Measurements from ENCODE around the gene SLC6A6. TPM values are rescaled to one million over a fixed set of nuclear protein-coding genes. Genes with fewer than 3 reads are reported as not detected.
"Not testable (repeated sequence)": the region's sequence is repeated elsewhere in the genome, so short reads cannot be mapped to it uniquely, and the experiment has no call there.

SLC6A6 gene
- total RNA-seq, 3 donors from 2014 or later, result 22.1 to 52.4 (median 27.5) TPM

- H3K4me3 ChIP-seq, result no peak overlapping the region
- TF ChIP-seq POLR2AphosphoS5 (IDR thresholded peaks at IDR 0.05) (no peak), CTCF (IDR thresholded peaks at IDR 0.05) (no peak), POLR2A (IDR thresholded peaks at IDR 0.05) (no peak)
- H3K4me1 ChIP-seq, result no peaks in the 10 kb centered on the region
- H3K27ac ChIP-seq, result no peak overlapping the region
- no peaks in the 10 kb centered on the region for H3K27me3 ChIP-seq
- no peaks in the 10 kb centered on the region for H3K36me3 ChIP-seq
- DNase-seq (ENCODE audit: low spot score in 2 of 2), result peak in 1 of 2 donors; percentile 39
- intact Hi-C loops (cut with DNase I; ENCODE audit: low total_unique reads), result no loop called here
- H3K9me3 ChIP-seq, result no peaks in the 10 kb centered on the region
Measured at GRCh38 chr3:14512942-14513327, 110.5 kb downstream of the SLC6A6 start.

GRCh38 chr3:14513566-14514322 lies 111.3 kb downstream of the SLC6A6 start:
- peak in 1 of 2 donors; percentile 48 for DNase-seq (ENCODE audit: low spot score in 2 of 2)
- intact Hi-C loops (cut with DNase I; ENCODE audit: low total_unique reads), result no loop called here
- Histone ChIP-seq H3K27me3 (no peaks in the 10 kb centered on the region), H3K36me3 (no peaks in the 10 kb centered on the region), H3K4me3 (no peak overlapping the region), H3K4me1 (no peaks in the 10 kb centered on the region), H3K9me3 (no peaks in the 10 kb centered on the region), H3K27ac (no peak overlapping the region)
- no peak for TF ChIP-seq CTCF (IDR thresholded peaks at IDR 0.05)
- TF ChIP-seq POLR2AphosphoS5 (IDR thresholded peaks at IDR 0.05), result no peak
- no peak for TF ChIP-seq POLR2A (IDR thresholded peaks at IDR 0.05)

- Histone ChIP-seq H3K4me3 (no peak overlapping the region), H3K4me1 (no peaks in the 10 kb centered on the region), H3K36me3 (no peaks in the 10 kb centered on the region), H3K27ac (no peak overlapping the region), H3K27me3 (no peaks in the 10 kb centered on the region), H3K9me3 (no peaks in the 10 kb centered on the region)
- no peak for TF ChIP-seq POLR2A (IDR thresholded peaks at IDR 0.05)
- TF ChIP-seq CTCF (IDR thresholded peaks at IDR 0.05), result no peak
- no peak for TF ChIP-seq POLR2AphosphoS5 (IDR thresholded peaks at IDR 0.05)
- intact Hi-C loops (cut with DNase I; ENCODE audit: low total_unique reads), result no loop called here
- DNase-seq (ENCODE audit: low spot score in 2 of 2), result peak in 1 of 2 donors; percentile 27
Measured at GRCh38 chr3:14514323-14514720, 111.9 kb downstream of the SLC6A6 start.

GRCh38 chr3:14515526-14515925 lies 113.1 kb downstream of the SLC6A6 start:
- DNase-seq (ENCODE audit: low spot score in 2 of 2), result peak in 1 of 2 donors; percentile 6
- H3K9me3 ChIP-seq; H3K36me3 ChIP-seq; H3K27ac ChIP-seq; H3K27me3 ChIP-seq; H3K4me1 ChIP-seq; intact Hi-C loops (cut with DNase I; ENCODE audit: low total_unique reads); H3K4me3 ChIP-seq: not testable (repeated sequence)

- intact Hi-C loops (cut with DNase I; ENCODE audit: low total_unique reads), result no loop called here
- Histone ChIP-seq H3K4me3 (no peak overlapping the region), H3K9me3 (no peaks in the 10 kb centered on the region), H3K27me3 (no peaks in the 10 kb centered on the region), H3K27ac (no peak overlapping the region), H3K4me1 (no peaks in the 10 kb centered on the region), H3K36me3 (no peaks in the 10 kb centered on the region)
- peak in 1 of 2 donors; percentile 43 for DNase-seq (ENCODE audit: low spot score in 2 of 2)
- TF ChIP-seq POLR2A (IDR thresholded peaks at IDR 0.05), result no peak
- no peak for TF ChIP-seq POLR2AphosphoS5 (IDR thresholded peaks at IDR 0.05)
- no peak for TF ChIP-seq CTCF (IDR thresholded peaks at IDR 0.05)
Measured at GRCh38 chr3:14516738-14517345, 114.4 kb downstream of the SLC6A6 start.

Data from breast epithelium (tissue), 4 donors.